Measurements from ENCODE around the gene JAG2.

The JAG2 gene

GRCh38 chr14:105138551-105139111, 29.9 kb downstream of the JAG2 start:
- DNase-seq (ENCODE audit: low spot score) = no peak

DNA sequence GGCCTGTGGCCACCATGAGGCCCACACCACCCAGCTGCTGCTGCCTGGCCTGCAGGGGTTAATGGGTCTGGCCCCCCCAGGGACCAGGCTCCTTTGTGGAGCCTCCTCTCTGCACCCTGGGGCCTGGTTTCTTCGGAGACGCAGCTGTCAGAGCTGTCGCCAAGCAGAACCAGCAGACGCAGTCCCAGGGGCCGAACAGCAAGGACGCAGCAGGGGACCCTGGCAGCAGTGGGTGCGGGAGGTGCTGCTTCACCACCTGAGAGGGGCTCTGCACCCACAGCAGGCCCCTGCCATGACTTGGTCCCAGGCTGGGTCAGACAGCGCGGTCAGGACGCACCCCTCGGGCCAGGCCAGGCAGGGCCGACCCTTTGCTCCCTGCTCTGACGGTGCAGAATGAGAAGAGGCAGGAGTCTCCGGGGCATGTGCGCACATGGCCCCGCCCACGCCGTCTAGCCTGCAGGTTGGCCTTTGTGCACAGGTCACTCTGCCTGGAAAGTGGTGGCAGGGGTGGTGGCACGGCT, 30.5 kb downstream of the JAG2 start:
- DNase-seq (ENCODE audit: low spot score) = no peak

- no peak for DNase-seq (ENCODE audit: low spot score)
These were observed 31.0 kb downstream of the JAG2 start for GRCh38 chr14:105137481-105138020.

GRCh38 chr14:105136401-105137322, 31.9 kb downstream of the JAG2 start:
- DNase-seq (ENCODE audit: low spot score) = no peak

GRCh38 chr14:105135700-105136395, 32.7 kb downstream of the JAG2 start:
- no peak for DNase-seq (ENCODE audit: low spot score)

- DNase-seq (ENCODE audit: low spot score) = no peak
These were observed 35.5 kb downstream of the JAG2 start for GRCh38 chr14:105132921-105133654.

DNA sequence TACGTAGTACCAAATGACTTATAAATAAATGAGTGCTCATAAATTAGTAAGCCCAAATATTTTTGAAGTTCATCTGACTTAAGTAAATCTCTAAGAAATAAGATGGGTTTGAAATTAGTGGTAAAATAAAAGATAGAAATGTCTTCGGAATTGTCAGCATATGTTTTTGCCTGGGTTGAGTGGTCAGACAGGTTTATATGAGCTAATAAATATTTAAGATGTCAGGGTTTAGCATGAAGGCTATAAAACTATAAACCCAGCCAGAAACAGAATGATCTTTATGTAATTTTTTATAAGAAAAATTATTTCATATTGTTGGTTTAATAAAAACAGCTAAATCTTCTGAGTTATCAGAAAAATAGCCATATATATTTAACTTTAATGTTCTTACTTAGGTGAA, 37.3 kb downstream of the JAG2 start:
- DNase-seq (ENCODE audit: low spot score) = no peak

GRCh38 chr14:105128059-105128458, 40.5 kb downstream of the JAG2 start:
- DNase-seq (ENCODE audit: low spot score) = no peak

- DNase-seq (ENCODE audit: low spot score) = no peak
These were observed 41.6 kb downstream of the JAG2 start for GRCh38 chr14:105126981-105127329.

GRCh38 chr14:105126126-105126980, 42.2 kb downstream of the JAG2 start:
- DNase-seq (ENCODE audit: low spot score) = no peak

DNA sequence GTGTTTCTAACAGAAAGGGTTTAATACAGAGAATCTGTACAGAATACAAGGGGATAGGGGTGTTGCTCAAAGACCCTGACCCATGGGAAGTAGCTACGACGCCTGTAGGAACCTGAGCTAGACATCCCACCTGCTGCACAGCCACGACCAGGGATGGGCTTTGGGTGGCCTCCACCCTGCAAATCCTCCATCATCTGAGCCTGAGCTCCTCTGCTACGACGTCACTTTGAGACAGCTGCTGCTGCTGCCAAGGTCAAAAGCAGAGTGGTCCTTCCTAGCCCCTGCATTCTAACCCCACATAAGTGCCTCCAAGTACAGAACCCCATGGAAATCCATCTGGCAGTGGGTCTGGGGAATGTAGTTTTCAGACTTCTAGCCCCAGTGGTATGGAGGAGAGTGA, 43.8 kb downstream of the JAG2 start:
- no peak for DNase-seq (ENCODE audit: low spot score)

DNA sequence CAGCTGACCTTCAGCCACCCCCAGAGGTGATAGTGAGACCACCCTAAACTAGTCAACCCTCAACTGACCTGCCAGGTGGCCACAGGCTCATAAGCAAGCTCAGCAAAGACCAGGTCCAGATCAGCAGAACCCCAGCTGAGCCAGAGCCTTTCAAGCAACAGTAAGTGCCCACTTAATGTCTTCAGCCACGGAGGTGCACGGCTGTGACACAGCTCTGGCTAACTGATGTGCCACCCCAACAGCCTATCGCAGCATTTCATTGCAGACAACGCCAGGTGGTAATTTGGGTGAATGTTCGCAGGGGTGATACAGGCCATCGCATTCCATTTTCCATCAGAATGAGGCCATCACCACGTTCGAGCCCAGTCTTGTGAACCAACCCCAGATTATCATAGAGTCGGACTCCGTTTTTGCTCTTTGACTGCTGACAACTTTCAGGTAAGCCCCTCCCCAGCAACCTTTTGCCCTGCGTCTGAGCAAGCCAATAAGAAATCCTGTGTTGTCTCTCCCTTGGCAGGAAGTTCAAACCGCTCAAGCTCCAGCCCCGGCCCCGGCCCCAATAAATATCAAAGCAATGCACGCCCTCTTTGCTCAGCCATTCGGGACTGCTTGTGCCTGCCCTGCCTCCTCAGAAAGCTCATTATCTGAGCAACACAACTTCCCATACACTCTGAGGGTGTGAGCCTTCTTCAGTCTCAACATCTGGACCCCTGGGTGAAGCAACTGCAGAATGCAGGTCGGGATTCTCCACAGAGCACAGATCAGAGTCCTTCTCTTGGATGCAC, 44.4 kb downstream of the JAG2 start:
- no peak for DNase-seq (ENCODE audit: low spot score)

GRCh38 chr14:105123064-105123665, 45.4 kb downstream of the JAG2 start:
- no peak for DNase-seq (ENCODE audit: low spot score)

GRCh38 chr14:105120056-105120455, 48.5 kb downstream of the JAG2 start:
- DNase-seq (ENCODE audit: low spot score) = no peak

DNA sequence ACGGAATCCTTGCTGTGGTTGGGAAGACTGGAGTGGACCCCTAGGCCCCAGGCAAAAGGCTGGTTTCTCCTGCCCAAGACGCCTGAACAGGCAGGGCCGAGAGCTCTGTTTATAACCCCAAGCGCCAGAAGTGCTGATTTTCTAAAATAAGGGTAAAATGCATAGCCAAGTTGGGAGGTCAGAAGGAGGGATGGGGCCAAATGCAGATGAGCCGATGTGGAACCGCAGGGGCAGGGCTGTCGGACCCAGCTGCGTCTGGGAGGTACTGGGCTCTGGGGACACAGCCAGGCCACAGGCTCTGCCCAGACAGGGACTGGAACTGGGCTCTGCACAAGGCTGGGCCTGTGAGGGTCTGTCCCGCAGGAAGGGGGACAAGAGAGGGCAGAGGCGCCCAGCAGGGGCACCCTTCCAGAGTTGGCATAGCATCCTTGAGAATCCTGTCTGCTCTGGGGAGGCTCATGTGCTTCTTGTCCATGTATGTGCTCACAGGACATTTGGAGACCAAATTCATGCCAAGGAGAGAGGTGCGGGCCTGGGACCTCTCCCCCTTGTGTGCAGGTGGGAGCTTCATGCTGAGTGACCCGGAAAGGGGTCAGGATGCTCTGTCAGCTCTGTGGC, 49.1 kb downstream of the JAG2 start:
- no peak for DNase-seq (ENCODE audit: low spot score)

GRCh38 chr14:105118646-105119407, 49.7 kb downstream of the JAG2 start:
- no peak for DNase-seq (ENCODE audit: low spot score)

GRCh38 chr14:105117710-105118385, 50.7 kb downstream of the JAG2 start:
- no peak for DNase-seq (ENCODE audit: low spot score)

- no peak for DNase-seq (ENCODE audit: low spot score)
These were observed 51.3 kb downstream of the JAG2 start for GRCh38 chr14:105117257-105117646.

Data from hematopoietic multipotent progenitor cell treated with erythropoietin and hydrocortisone succinate and interleukin-3 and kit ligand, for 15 days (in vitro differentiated cells).